Esophagus (tissue), 2 donors: ENCODE results near the gene ADAMTS9. TPM values are rescaled to one million over a fixed set of nuclear protein-coding genes. Genes with fewer than 3 reads are reported as not detected.

Experiments
- H3K27ac ChIP-seq, 2 donors: one replicate each; pipeline ENCODE4 v1.5.1; 2013; ENCODE audit warnings: low read depth in 2 of 2, mild to moderate bottlenecking in 2 of 2, inconsistent platforms in 1 of 2, low read length in 1 of 2, moderate library complexity in 1 of 2
- H3K27me3 ChIP-seq, 2 donors: one replicate each; pipeline ENCODE4 v1.6.1; 2013; ENCODE audit warnings: low read length in 2 of 2, control low read depth in 1 of 2, mild to moderate bottlenecking in 1 of 2; ENCODE audit not compliant: insufficient read depth in 2 of 2, control insufficient read depth in 1 of 2
- H3K36me3 ChIP-seq, 2 donors: one replicate each; pipeline ENCODE4 v1.6.1; 2013; ENCODE audit warnings: low read length in 1 of 2; ENCODE audit not compliant: control insufficient read depth in 2 of 2, insufficient read depth in 2 of 2
- H3K4me1 ChIP-seq, 2 donors: one replicate each; pipeline ENCODE4 v1.6.1; 2013; ENCODE audit warnings: low read length in 1 of 2; ENCODE audit not compliant: control insufficient read depth in 2 of 2, insufficient read depth in 2 of 2
- H3K4me3 ChIP-seq, 2 donors: one replicate each; pipeline ENCODE4 v1.5.1; 2013; ENCODE audit warnings: low read length in 2 of 2, mild to moderate bottlenecking in 2 of 2, low read depth in 1 of 2, moderate library complexity in 1 of 2
- H3K9me3 ChIP-seq, 2 donors: one replicate each; pipeline ENCODE4 v1.6.1; 2013; ENCODE audit warnings: mild to moderate bottlenecking in 2 of 2, low read depth in 1 of 2, low read length in 1 of 2, moderate library complexity in 1 of 2; ENCODE audit not compliant: control insufficient read depth in 2 of 2, insufficient read depth in 1 of 2
- WGBS, 2 donors: extraction: QIAGEN DNeasy Blood & Tissue Kit; methylation state at CpG; one replicate each; pipeline ENCODE4 v1.1.7; 2013; 5-methylcytosine and 5-hydroxymethylcytosine counted together
- polyA plus RNA-seq, 2 donors: library from polyadenylated mRNA; stranded (reverse); fragments of 200-250 nt; gene quantifications; one replicate each; pipeline ENCODE4 v1.2.3, GENCODE V29; 2013
- donor health status: healthy with polysubstance abuse.
- donor health status: Bipolar disorder and iron deficiency.

ADAMTS9 gene
- polyA plus RNA-seq, 2 donors: 3.1 to 3.3 TPM

GRCh38 chr3:64627471-64628321 lies 60.1 kb downstream of the ADAMTS9 start:
- H3K4me3 ChIP-seq: no peak overlapping the region
- H3K36me3 ChIP-seq: no peaks in the 10 kb centered on the region
- H3K27ac ChIP-seq: no peak overlapping the region
- no peaks in the 10 kb centered on the region for H3K4me1 ChIP-seq
- H3K27me3 ChIP-seq: no peaks in the 10 kb centered on the region
- 65 to 70% methylated on average over 7 of the region's 7 CpGs for WGBS, 2 donors
- no peaks in the 10 kb centered on the region for H3K9me3 ChIP-seq

GRCh38 chr3:64627042-64627441 lies 60.8 kb downstream of the ADAMTS9 start:
- Histone ChIP-seq H3K4me1 (no peaks in the 10 kb centered on the region), H3K4me3 (no peak overlapping the region), H3K27ac (no peak overlapping the region), H3K36me3 (no peaks in the 10 kb centered on the region), H3K27me3 (no peaks in the 10 kb centered on the region), H3K9me3 (no peaks in the 10 kb centered on the region)
- whole genome bisulfite sequencing, 2 donors: 90 to 91% methylated on average over 5 of the region's 5 CpGs

- Histone ChIP-seq H3K27me3 (no peaks in the 10 kb centered on the region), H3K9me3 (no peaks in the 10 kb centered on the region), H3K4me3 (no peak overlapping the region), H3K27ac (no peak overlapping the region), H3K4me1 (no peaks in the 10 kb centered on the region), H3K36me3 (no peaks in the 10 kb centered on the region)
- WGBS, 2 donors: 68 to 81% methylated on average over 1 of the region's 1 CpG
These were observed 62.4 kb downstream of the ADAMTS9 start for GRCh38 chr3:64625381-64625780.

- Histone ChIP-seq H3K4me3 (no peak overlapping the region), H3K4me1 (no peaks in the 10 kb centered on the region), H3K27me3 (no peaks in the 10 kb centered on the region), H3K27ac (no peak overlapping the region), H3K36me3 (no peaks in the 10 kb centered on the region), H3K9me3 (no peaks in the 10 kb centered on the region)
- WGBS, 2 donors: 65 to 67% methylated on average over 2 of the region's 2 CpGs
These were observed 64.7 kb downstream of the ADAMTS9 start for GRCh38 chr3:64623125-64623524.

- no peaks in the 10 kb centered on the region for H3K27me3 ChIP-seq
- H3K4me1 ChIP-seq: no peaks in the 10 kb centered on the region
- no peaks in the 10 kb centered on the region for H3K9me3 ChIP-seq
- no peaks in the 10 kb centered on the region for H3K36me3 ChIP-seq
- no peak overlapping the region for H3K27ac ChIP-seq
- H3K4me3 ChIP-seq: no peak overlapping the region
- WGBS, 2 donors: 90 to 92% methylated on average over 8 of the region's 8 CpGs
These were observed 65.9 kb downstream of the ADAMTS9 start for GRCh38 chr3:64621726-64622395.

- no peaks in the 10 kb centered on the region for H3K4me1 ChIP-seq
- no peak overlapping the region for H3K4me3 ChIP-seq
- WGBS, 2 donors: 95 to 96% methylated on average over 8 of the region's 8 CpGs
- H3K9me3 ChIP-seq: no peaks in the 10 kb centered on the region
- H3K27ac ChIP-seq: no peak overlapping the region
- no peaks in the 10 kb centered on the region for H3K36me3 ChIP-seq
- H3K27me3 ChIP-seq: no peaks in the 10 kb centered on the region
These were observed 66.5 kb downstream of the ADAMTS9 start for GRCh38 chr3:64621275-64621674.

- WGBS, 2 donors: 83 to 88% methylated on average over 1 of the region's 1 CpG
- H3K4me1 ChIP-seq: no peaks in the 10 kb centered on the region
- H3K27me3 ChIP-seq: no peaks in the 10 kb centered on the region
- H3K36me3 ChIP-seq: no peaks in the 10 kb centered on the region
- H3K4me3 ChIP-seq: no peak overlapping the region
- H3K27ac ChIP-seq: no peak overlapping the region
- no peaks in the 10 kb centered on the region for H3K9me3 ChIP-seq
These were observed 67.8 kb downstream of the ADAMTS9 start for GRCh38 chr3:64620020-64620419.

- no peaks in the 10 kb centered on the region for H3K36me3 ChIP-seq
- no peaks in the 10 kb centered on the region for H3K4me1 ChIP-seq
- no peaks in the 10 kb centered on the region for H3K9me3 ChIP-seq
- no peak overlapping the region for H3K27ac ChIP-seq
- WGBS, 2 donors: 81 to 83% methylated on average over 5 of the region's 5 CpGs
- no peaks in the 10 kb centered on the region for H3K27me3 ChIP-seq
- H3K4me3 ChIP-seq: no peak overlapping the region
These were observed 68.6 kb downstream of the ADAMTS9 start for GRCh38 chr3:64619216-64619615.

- no peaks in the 10 kb centered on the region for H3K4me1 ChIP-seq
- WGBS, 2 donors: 68 to 73% methylated on average over 2 of the region's 2 CpGs
- H3K27ac ChIP-seq: no peak overlapping the region
- no peaks in the 10 kb centered on the region for H3K27me3 ChIP-seq
- no peak overlapping the region for H3K4me3 ChIP-seq
- H3K9me3 ChIP-seq: no peaks in the 10 kb centered on the region
- no peaks in the 10 kb centered on the region for H3K36me3 ChIP-seq
These were observed 70.2 kb downstream of the ADAMTS9 start for GRCh38 chr3:64617610-64618009.

GRCh38 chr3:64616953-64617352 lies 70.8 kb downstream of the ADAMTS9 start:
- WGBS, 2 donors: 71 to 74% methylated on average over 2 of the region's 2 CpGs
- H3K9me3 ChIP-seq: no peaks in the 10 kb centered on the region
- H3K36me3 ChIP-seq: no peaks in the 10 kb centered on the region
- H3K27me3 ChIP-seq: no peaks in the 10 kb centered on the region
- H3K4me1 ChIP-seq: no peaks in the 10 kb centered on the region
- H3K4me3 ChIP-seq: no peak overlapping the region
- H3K27ac ChIP-seq: no peak overlapping the region
